K562 treated with DMSO at 1 percent for 24 hours (cell line): ENCODE measurements around the gene ZNF530. TPM values are rescaled to one million over a fixed set of nuclear protein-coding genes. Genes with fewer than 3 reads are reported as not detected.

Experiments used
- total RNA-seq: library from RNA; unstranded; fragments of 300-600 nt; gene quantifications from 2 replicates; pipeline ENCODE4 v1.2.3, GENCODE V29; 2022; ENCODE audit warnings: low read depth; ENCODE audit not compliant: insufficient read depth

The ZNF530 gene
- 3.5 and 10.0 TPM in 2 replicates for total RNA-seq

DNA sequence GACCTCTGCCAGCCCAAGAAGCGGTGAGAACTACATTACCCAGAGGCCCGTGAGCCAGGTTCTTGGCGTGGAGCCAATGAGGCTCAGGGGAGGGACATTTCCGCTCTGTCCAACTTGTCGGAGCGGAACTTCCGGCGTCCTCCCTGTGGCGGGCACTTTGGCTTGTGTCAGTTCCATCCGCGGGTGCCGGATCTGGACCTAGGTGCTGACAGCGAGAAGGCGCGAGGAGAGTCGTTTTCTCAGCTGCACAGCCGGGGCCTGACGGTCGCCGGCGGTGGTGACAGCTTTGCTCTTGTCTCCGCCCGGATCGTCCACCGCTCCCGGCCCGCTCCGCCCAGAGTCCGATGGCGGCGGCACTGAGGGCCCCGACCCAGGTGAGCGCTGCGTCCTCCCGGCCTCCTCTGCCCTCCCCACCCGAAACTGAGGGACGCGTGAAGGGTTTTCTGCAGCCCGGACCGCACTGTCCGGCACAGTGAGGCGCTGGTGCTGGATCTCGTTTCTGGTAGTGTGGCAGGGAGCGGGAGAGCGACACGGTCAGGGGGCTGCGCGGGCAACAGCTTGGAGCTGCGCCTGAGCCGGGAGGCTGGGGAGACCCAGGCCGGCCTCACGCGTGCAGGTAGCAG, at the start of gene ZNF530:
Gene ZNF530, plus strand, starts transcription at position 125 of the 623 bp plus-strand sequence. CDS start 4,461 bp downstream, outside the sequence.

DNA sequence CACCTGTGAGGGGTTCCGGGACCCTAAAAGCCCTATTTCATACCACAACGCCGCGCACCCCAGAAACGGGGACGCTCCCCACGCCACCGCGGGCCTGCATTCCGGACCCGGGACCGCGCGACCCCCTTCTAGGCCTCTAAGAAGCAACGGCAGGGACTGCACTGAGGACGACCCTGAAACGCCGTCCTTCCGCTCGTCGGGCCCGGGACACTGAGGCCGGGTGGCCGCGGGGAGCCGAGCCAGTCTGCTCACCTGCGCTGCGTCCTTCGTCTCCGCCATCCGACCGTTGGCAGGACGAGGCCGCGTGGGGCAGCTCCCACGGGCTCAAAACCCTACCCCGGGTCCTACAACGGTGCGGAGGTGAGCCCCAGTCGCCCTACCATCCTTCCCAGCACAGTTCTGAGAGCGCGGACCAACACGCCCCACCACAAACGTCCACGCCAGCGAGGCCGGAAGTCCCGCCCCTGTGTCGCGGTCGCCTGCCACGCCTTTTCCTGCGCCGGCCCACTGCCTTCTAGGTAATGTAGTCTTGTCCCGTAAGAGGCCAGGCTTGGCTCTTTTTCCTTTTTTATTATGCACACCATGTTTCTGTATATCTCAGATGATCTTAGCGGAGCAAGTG, 40.2 kb upstream of the ZNF530 start, which contains the start of gene ZNF550:
Gene ZNF550, minus strand, starts transcription at position 460 of the 622 bp plus-strand sequence. Its CDS starts 181 bp downstream, at position 279.

GRCh38 chr19:57578487-57579205, 21.0 kb upstream of the ZNF530 start, which contains the start of gene ZNF416:
Gene ZNF416, minus strand, starts transcription at chr19:57578911. Its CDS starts 207 bp downstream, at chr19:57578704.

GRCh38 chr19:57583521-57584416, 15.9 kb upstream of the ZNF530 start, which contains the start of gene ZIK1:
Gene ZIK1, plus strand, starts transcription at chr19:57584145. Its CDS starts 212 bp downstream, at chr19:57584357.

DNA sequence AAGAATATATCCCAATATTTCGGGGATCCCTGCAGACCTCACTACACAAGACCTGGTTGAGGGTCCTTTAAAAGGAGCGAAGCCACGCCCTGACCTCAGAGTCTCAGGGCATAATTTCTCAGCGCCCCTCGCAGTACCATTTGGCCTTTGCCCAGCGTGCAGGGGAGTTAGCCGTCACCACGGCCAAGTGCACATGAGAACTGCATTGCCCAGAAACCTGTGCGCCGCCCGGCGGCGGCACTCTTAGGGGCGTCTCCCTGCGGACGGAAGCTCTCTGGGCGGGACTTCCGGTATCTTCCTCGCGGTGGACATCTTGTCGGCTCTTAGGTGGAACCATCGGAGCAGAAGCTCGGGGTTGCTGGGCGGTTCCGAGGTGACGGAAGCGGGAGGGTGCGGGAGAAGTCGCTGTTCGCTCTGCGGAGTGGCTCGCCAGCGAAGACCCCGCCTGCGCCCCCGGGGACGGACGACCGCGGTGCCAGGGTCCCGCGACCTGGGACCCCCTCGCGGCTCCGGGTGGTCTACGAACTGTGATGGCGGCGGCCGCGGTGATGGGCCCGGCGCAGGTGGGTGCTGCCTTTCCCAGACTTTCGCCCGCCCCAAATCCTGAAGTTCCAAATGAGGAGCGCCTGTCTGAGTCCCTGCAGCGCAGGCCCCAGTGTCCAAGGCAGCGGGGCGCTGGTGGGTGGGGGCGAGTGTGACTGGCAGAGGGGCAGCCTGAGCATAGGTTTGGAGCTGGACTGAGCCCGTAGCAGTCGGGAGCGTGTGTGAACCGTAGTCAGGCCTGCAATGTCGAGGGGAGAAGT, 14.5 kb downstream of the ZNF530 start, which contains the start of gene ZNF134:
Gene ZNF134, plus strand, starts transcription at position 302 of the 803 bp plus-strand sequence. CDS start 5,227 bp downstream, outside the sequence.

DNA sequence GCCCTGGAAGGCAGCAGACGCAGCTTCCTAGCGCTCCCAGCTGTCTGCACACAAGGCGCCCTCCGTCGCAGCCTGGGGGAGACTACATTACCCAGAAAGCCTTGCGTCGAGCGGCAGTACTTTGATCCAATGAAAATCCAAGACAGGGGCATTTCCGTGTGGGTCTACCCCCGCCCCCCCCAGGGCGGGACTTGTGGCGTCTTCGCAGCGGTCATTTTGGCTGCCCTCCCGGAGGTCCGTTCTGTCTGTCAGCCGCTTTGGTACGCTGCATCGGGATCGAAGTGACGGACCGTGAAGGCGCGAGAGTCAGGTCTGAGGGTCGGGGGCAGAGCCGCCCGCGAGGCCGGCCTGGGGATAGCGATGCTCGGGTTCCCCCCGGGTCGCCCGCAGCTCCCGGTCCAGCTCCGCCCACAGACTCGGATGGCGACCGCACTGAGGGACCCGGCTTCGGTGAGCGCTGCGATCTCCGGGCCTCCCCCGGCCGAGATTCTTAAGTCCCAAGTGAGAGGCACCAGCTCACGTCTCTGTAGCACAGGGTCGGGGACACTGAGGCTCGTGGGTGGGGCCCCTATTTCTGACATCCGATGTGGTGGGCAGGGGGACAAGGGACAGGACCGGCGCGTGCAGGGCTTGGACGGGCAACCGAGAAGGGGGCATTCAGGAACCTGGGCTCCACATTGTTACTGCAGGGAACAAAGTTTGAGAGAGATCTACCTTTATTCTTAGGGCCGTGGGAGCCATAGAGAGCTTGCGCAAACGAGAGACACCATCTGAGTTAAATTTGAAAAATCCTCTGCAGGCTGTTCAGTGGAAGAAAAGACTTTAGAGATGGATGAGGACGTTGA, 33.5 kb downstream of the ZNF530 start, which contains the start of gene ZNF211:
Gene ZNF211, plus strand, starts transcription at position 182 of the 845 bp plus-strand sequence. Its CDS starts 179 bp downstream, at position 361.

Other genes starting within 250 kb of the ZNF530 start
- 3.1 and 3.2 TPM in 2 replicates for gene ZNF304, start 248.6 kb upstream of the ZNF530 start, total RNA-seq
- 4.4 and 4.8 TPM in 2 replicates for gene TRAPPC2B, start 236.3 kb upstream of the ZNF530 start, total RNA-seq
- 0.42 TPM in 1 of 2 replicates, not detected in the other for gene ZNF547, start 236.3 kb upstream of the ZNF530 start, total RNA-seq
- 3.2 and 3.4 TPM in 2 replicates for gene ZNF548, start 210.0 kb upstream of the ZNF530 start, total RNA-seq
- 2.0 and 2.2 TPM in 2 replicates for gene ZNF17, start 188.7 kb upstream of the ZNF530 start, total RNA-seq
- gene ZNF749, start 164.6 kb upstream of the ZNF530 start, total RNA-seq: 8.3 and 8.7 TPM in 2 replicates
- not detected in 2 replicates for gene VN1R1, start 142.7 kb upstream of the ZNF530 start, total RNA-seq
- gene ZNF772, start 122.3 kb upstream of the ZNF530 start, total RNA-seq: 0.54 and 0.86 TPM in 2 replicates
- 0.81 and 2.7 TPM in 2 replicates for gene ZNF419, start 112.1 kb upstream of the ZNF530 start, total RNA-seq
- 0.30 TPM in 1 of 2 replicates, not detected in the other for gene ZNF773, start 99.9 kb upstream of the ZNF530 start, total RNA-seq
- gene ZNF549, start 72.5 kb upstream of the ZNF530 start, total RNA-seq: 0.45 and 0.85 TPM in 2 replicates
- gene ZNF550, start 40.0 kb upstream of the ZNF530 start, total RNA-seq: 1.4 and 2.1 TPM in 2 replicates
- gene ZNF416, start 21.0 kb upstream of the ZNF530 start, total RNA-seq: 0.96 and 2.2 TPM in 2 replicates
- gene ZIK1, start 15.7 kb upstream of the ZNF530 start, total RNA-seq: 0.41 and 0.73 TPM in 2 replicates
- 6.7 and 7.0 TPM in 2 replicates for gene ZNF134, start 14.4 kb downstream of the ZNF530 start, total RNA-seq
- gene ZNF211, start 33.3 kb downstream of the ZNF530 start, total RNA-seq: 7.8 and 9.8 TPM in 2 replicates
- gene ZSCAN4, start 69.0 kb downstream of the ZNF530 start, total RNA-seq: not detected in 2 replicates
- 2.8 and 3.5 TPM in 2 replicates for gene ZNF551, start 82.1 kb downstream of the ZNF530 start, total RNA-seq
- not detected in 2 replicates for gene ZNF154, start 109.3 kb downstream of the ZNF530 start, total RNA-seq
- 1.8 and 2.9 TPM in 2 replicates for gene ZNF671, start 127.7 kb downstream of the ZNF530 start, total RNA-seq
- 7.1 and 8.3 TPM in 2 replicates for gene ZNF776, start 146.9 kb downstream of the ZNF530 start, total RNA-seq
- 2.1 and 5.2 TPM in 2 replicates for gene ZNF586, start 169.8 kb downstream of the ZNF530 start, total RNA-seq
- gene ZNF552, start 215.0 kb downstream of the ZNF530 start, total RNA-seq: 4.8 TPM in 2 replicates
- 2.4 and 3.1 TPM in 2 replicates for gene ZNF587B, start 230.4 kb downstream of the ZNF530 start, total RNA-seq
- gene ZNF587, start 250.0 kb downstream of the ZNF530 start, total RNA-seq: 6.6 and 7.5 TPM in 2 replicates